Measurements from ENCODE around the gene IDH3G. TPM values are rescaled to one million over a fixed set of nuclear protein-coding genes. Genes with fewer than 3 reads are reported as not detected.
"Not testable (repeated sequence)": the region's sequence is repeated elsewhere in the genome, so short reads cannot be mapped to it uniquely, and the experiment has no call there.

Gene IDH3G
- total RNA-seq, 5 donors from 2014 or later (not counting 1 experiment from before 2014, with no cell fraction given), result 47.7 to 54.6 (median 51.8) TPM

GRCh38 chrX:153746991-153747390, 47.2 kb downstream of the IDH3G start:
- H3K27ac Mint-ChIP-seq; ATAC-seq (replicated peaks in 1 of 4); H3K4me1 ChIP-seq (ENCODE audit: control insufficient read depth in 1 of 2, extremely low read depth in 1 of 2, insufficient read depth in 2 of 2, low read length in 2 of 2); POLR2A ChIA-PET; H3K27ac ChIP-seq (ENCODE audit: low read length); H3K9me3 ChIP-seq; DNase-seq; H3K36me3 Mint-ChIP-seq; H3K36me3 ChIP-seq (ENCODE audit: control insufficient read depth in 2 of 2, extremely low read depth in 1 of 2, insufficient read depth in 1 of 2, low read length in 1 of 2); CTCF ChIA-PET; H3K4me3 Mint-ChIP-seq; H3K9me3 Mint-ChIP-seq; H3K4me1 Mint-ChIP-seq; H3K4me3 ChIP-seq (ENCODE audit: control insufficient read depth in 1 of 2, extremely low read depth in 1 of 2, low read length in 1 of 2); H3K27me3 ChIP-seq (replicated peaks in 1 of 2; ENCODE audit: control insufficient read depth in 2 of 2, extremely low read depth in 1 of 2, insufficient read depth in 2 of 2, low read length in 1 of 2): not testable (repeated sequence)
- no CpG with 5 or more reads among the region's 6 CpGs for WGBS (ENCODE audit: insufficient coverage)
- H3K27me3 Mint-ChIP-seq, result peaks cover 4 to 19% of the 10 kb centered on the region in 2 donors

GRCh38 chrX:153746359-153746758, 47.8 kb downstream of the IDH3G start:
- ATAC-seq (replicated peaks in 1 of 4) (no peak), DNase-seq (no peak)
- Histone ChIP-seq H3K9me3 (no peaks in the 10 kb centered on the region), H3K4me3 (ENCODE audit: control insufficient read depth in 1 of 2, extremely low read depth in 1 of 2, low read length in 1 of 2) (no peak overlapping the region), H3K27me3 (replicated peaks in 1 of 2; ENCODE audit: control insufficient read depth in 2 of 2, extremely low read depth in 1 of 2, insufficient read depth in 2 of 2, low read length in 1 of 2) (peaks cover 0 to 10% of the 10 kb centered on the region in 2 experiments), H3K4me1 (ENCODE audit: control insufficient read depth in 1 of 2, extremely low read depth in 1 of 2, insufficient read depth in 2 of 2, low read length in 2 of 2) (peaks cover 0 to 12% of the 10 kb centered on the region in 2 experiments), H3K36me3 (ENCODE audit: control insufficient read depth in 2 of 2, extremely low read depth in 1 of 2, insufficient read depth in 1 of 2, low read length in 1 of 2) (no peaks in the 10 kb centered on the region), H3K27ac (ENCODE audit: low read length) (no peak overlapping the region)
- Mint-ChIP-seq H3K36me3 (no peaks in the 10 kb centered on the region), H3K27ac (no peak overlapping the region), H3K4me3 (no peak overlapping the region), H3K27me3 (peaks cover 4 to 19% of the 10 kb centered on the region in 2 donors), H3K4me1 (peaks cover under 1 to 6% (median 4%) of the 10 kb centered on the region in 3 donors), H3K9me3 (no peaks in the 10 kb centered on the region)
- 83% methylated on average over 1 of the region's 3 CpGs for WGBS (ENCODE audit: insufficient coverage)
- ChIA-PET CTCF (no interaction called here), POLR2A (no interaction called here)

GRCh38 chrX:153745067-153745433, 49.1 kb downstream of the IDH3G start:
- H3K4me3 Mint-ChIP-seq, result peak overlapping the region in 1 of 3 donors; percentile 49
- peaks cover 9 to 16% (median 14%) of the 10 kb centered on the region in 3 donors for H3K4me1 Mint-ChIP-seq
- H3K9me3 ChIP-seq; H3K36me3 Mint-ChIP-seq; ATAC-seq (replicated peaks in 1 of 4); CTCF ChIA-PET; POLR2A ChIA-PET; H3K27ac Mint-ChIP-seq; DNase-seq; H3K27ac ChIP-seq (ENCODE audit: low read length); H3K4me3 ChIP-seq (ENCODE audit: control insufficient read depth in 1 of 2, extremely low read depth in 1 of 2, low read length in 1 of 2); H3K9me3 Mint-ChIP-seq; H3K27me3 ChIP-seq (replicated peaks in 1 of 2; ENCODE audit: control insufficient read depth in 2 of 2, extremely low read depth in 1 of 2, insufficient read depth in 2 of 2, low read length in 1 of 2); H3K36me3 ChIP-seq (ENCODE audit: control insufficient read depth in 2 of 2, extremely low read depth in 1 of 2, insufficient read depth in 1 of 2, low read length in 1 of 2): not testable (repeated sequence)
- WGBS (ENCODE audit: insufficient coverage), result 80% methylated on average over 1 of the region's 12 CpGs
- H3K27me3 Mint-ChIP-seq, result peaks cover 4 to 17% of the 10 kb centered on the region in 2 donors
- H3K4me1 ChIP-seq (ENCODE audit: control insufficient read depth in 1 of 2, extremely low read depth in 1 of 2, insufficient read depth in 2 of 2, low read length in 2 of 2), result peaks cover 0 to 25% of the 10 kb centered on the region in 2 experiments

- ChIA-PET POLR2A (no interaction called here), CTCF (no interaction called here)
- DNase-seq (peak in 4 of 35 experiments; percentile 16 to 44 (median 29)), ATAC-seq (replicated peaks in 1 of 4) (no peak)
- H3K27me3 Mint-ChIP-seq, result peaks cover 4 to 12% of the 10 kb centered on the region in 2 donors
- no peaks in the 10 kb centered on the region for H3K9me3 ChIP-seq
- no peak overlapping the region for H3K27ac ChIP-seq (ENCODE audit: low read length)
- no peak overlapping the region for H3K4me3 ChIP-seq (ENCODE audit: control insufficient read depth in 1 of 2, extremely low read depth in 1 of 2, low read length in 1 of 2)
- no peaks in the 10 kb centered on the region for H3K9me3 Mint-ChIP-seq
- WGBS (ENCODE audit: insufficient coverage), result 29% methylated on average over 6 of the region's 38 CpGs
- peak overlapping the region in 1 of 3 donors; percentile 49 for H3K4me3 Mint-ChIP-seq
- no peaks in the 10 kb centered on the region for H3K36me3 Mint-ChIP-seq
- peaks cover 15 to 23% (median 20%) of the 10 kb centered on the region in 3 donors for H3K4me1 Mint-ChIP-seq
- peaks cover 2 to 32% of the 10 kb centered on the region in 2 experiments for H3K4me1 ChIP-seq (ENCODE audit: control insufficient read depth in 1 of 2, extremely low read depth in 1 of 2, insufficient read depth in 2 of 2, low read length in 2 of 2)
- H3K36me3 ChIP-seq (ENCODE audit: control insufficient read depth in 2 of 2, extremely low read depth in 1 of 2, insufficient read depth in 1 of 2, low read length in 1 of 2), result no peaks in the 10 kb centered on the region
- H3K27ac Mint-ChIP-seq, result no peak overlapping the region
- peaks cover 0 to 10% of the 10 kb centered on the region in 2 experiments for H3K27me3 ChIP-seq (replicated peaks in 1 of 2; ENCODE audit: control insufficient read depth in 2 of 2, extremely low read depth in 1 of 2, insufficient read depth in 2 of 2, low read length in 1 of 2)
Observed at GRCh38 chrX:153744210-153745066, 49.7 kb downstream of the IDH3G start.

GRCh38 chrX:153743468-153744209, 50.5 kb downstream of the IDH3G start:
- H3K4me3 Mint-ChIP-seq; H3K9me3 Mint-ChIP-seq; H3K27ac ChIP-seq (ENCODE audit: low read length); H3K27ac Mint-ChIP-seq; DNase-seq; CTCF ChIA-PET; H3K9me3 ChIP-seq; H3K27me3 ChIP-seq (replicated peaks in 1 of 2; ENCODE audit: control insufficient read depth in 2 of 2, extremely low read depth in 1 of 2, insufficient read depth in 2 of 2, low read length in 1 of 2); H3K4me3 ChIP-seq (ENCODE audit: control insufficient read depth in 1 of 2, extremely low read depth in 1 of 2, low read length in 1 of 2); H3K36me3 ChIP-seq (ENCODE audit: control insufficient read depth in 2 of 2, extremely low read depth in 1 of 2, insufficient read depth in 1 of 2, low read length in 1 of 2); ATAC-seq (replicated peaks in 1 of 4); POLR2A ChIA-PET; H3K36me3 Mint-ChIP-seq: not testable (repeated sequence)
- peaks cover 18 to 26% (median 20%) of the 10 kb centered on the region in 3 donors for H3K4me1 Mint-ChIP-seq
- H3K27me3 Mint-ChIP-seq, result peaks cover 4 to 12% of the 10 kb centered on the region in 2 donors
- WGBS (ENCODE audit: insufficient coverage), result no CpG with 5 or more reads among the region's 35 CpGs
- peaks cover 2 to 39% of the 10 kb centered on the region in 2 experiments for H3K4me1 ChIP-seq (ENCODE audit: control insufficient read depth in 1 of 2, extremely low read depth in 1 of 2, insufficient read depth in 2 of 2, low read length in 2 of 2)

GRCh38 chrX:153742796-153743467, 51.2 kb downstream of the IDH3G start:
- POLR2A ChIA-PET; H3K27me3 ChIP-seq (replicated peaks in 1 of 2; ENCODE audit: control insufficient read depth in 2 of 2, extremely low read depth in 1 of 2, insufficient read depth in 2 of 2, low read length in 1 of 2); CTCF ChIA-PET; H3K9me3 ChIP-seq; ATAC-seq (replicated peaks in 1 of 4); H3K27ac ChIP-seq (ENCODE audit: low read length); H3K9me3 Mint-ChIP-seq; H3K27ac Mint-ChIP-seq; H3K4me3 Mint-ChIP-seq; H3K4me3 ChIP-seq (ENCODE audit: control insufficient read depth in 1 of 2, extremely low read depth in 1 of 2, low read length in 1 of 2); H3K36me3 Mint-ChIP-seq; H3K36me3 ChIP-seq (ENCODE audit: control insufficient read depth in 2 of 2, extremely low read depth in 1 of 2, insufficient read depth in 1 of 2, low read length in 1 of 2); DNase-seq: not testable (repeated sequence)
- H3K27me3 Mint-ChIP-seq, result peaks cover 4 to 12% of the 10 kb centered on the region in 2 donors
- peaks cover 2 to 39% of the 10 kb centered on the region in 2 experiments for H3K4me1 ChIP-seq (ENCODE audit: control insufficient read depth in 1 of 2, extremely low read depth in 1 of 2, insufficient read depth in 2 of 2, low read length in 2 of 2)
- 90% methylated on average over 6 of the region's 32 CpGs for WGBS (ENCODE audit: insufficient coverage)
- H3K4me1 Mint-ChIP-seq, result peaks cover 18 to 26% (median 20%) of the 10 kb centered on the region in 3 donors

All from T-cell (primary cell).